ENCODE measurements around the gene TSC22D2. TPM values are rescaled to one million over a fixed set of nuclear protein-coding genes. Genes with fewer than 3 reads are reported as not detected.

TSC22D2 gene
- total RNA-seq, 1 experiment from 2014 or later, result 20.0 TPM

DNA sequence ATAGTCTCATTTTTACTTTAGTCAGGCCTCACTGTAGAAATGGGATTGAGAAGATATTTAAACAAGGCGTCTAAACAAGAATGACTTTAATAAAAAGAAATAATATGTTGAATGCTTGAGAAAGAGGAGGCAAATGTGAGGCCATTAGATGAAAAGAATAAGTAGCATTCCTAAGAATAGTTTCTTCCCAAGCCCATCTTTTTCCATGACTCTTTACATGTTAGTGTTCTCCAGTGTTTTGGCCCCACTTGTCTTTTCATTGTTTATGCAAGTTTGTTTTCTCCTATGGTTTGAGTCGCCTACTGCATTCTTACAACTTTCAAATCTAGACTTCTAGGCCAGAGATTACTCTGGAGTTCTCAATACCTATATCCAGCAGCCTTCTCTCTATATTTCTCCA lies 39.0 kb downstream of the TSC22D2 start (continued):
- no peak for TF ChIP-seq EZH2 (IDR thresholded peaks at IDR 0.05)
- TF ChIP-seq, protein P1, sequence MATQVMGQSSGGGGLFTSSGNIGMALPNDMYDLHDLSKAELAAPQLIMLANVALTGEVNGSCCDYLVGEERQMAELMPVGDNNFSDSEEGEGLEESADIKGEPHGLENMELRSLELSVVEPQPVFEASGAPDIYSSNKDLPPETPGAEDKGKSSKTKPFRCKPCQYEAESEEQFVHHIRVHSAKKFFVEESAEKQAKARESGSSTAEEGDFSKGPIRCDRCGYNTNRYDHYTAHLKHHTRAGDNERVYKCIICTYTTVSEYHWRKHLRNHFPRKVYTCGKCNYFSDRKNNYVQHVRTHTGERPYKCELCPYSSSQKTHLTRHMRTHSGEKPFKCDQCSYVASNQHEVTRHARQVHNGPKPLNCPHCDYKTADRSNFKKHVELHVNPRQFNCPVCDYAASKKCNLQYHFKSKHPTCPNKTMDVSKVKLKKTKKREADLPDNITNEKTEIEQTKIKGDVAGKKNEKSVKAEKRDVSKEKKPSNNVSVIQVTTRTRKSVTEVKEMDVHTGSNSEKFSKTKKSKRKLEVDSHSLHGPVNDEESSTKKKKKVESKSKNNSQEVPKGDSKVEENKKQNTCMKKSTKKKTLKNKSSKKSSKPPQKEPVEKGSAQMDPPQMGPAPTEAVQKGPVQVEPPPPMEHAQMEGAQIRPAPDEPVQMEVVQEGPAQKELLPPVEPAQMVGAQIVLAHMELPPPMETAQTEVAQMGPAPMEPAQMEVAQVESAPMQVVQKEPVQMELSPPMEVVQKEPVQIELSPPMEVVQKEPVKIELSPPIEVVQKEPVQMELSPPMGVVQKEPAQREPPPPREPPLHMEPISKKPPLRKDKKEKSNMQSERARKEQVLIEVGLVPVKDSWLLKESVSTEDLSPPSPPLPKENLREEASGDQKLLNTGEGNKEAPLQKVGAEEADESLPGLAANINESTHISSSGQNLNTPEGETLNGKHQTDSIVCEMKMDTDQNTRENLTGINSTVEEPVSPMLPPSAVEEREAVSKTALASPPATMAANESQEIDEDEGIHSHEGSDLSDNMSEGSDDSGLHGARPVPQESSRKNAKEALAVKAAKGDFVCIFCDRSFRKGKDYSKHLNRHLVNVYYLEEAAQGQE (IDR thresholded peaks at IDR 0.05; ENCODE audit: low read depth), result no peak
- TF ChIP-seq POLR2A (IDR thresholded peaks at IDR 0.05; ENCODE audit: borderline replicate concordance, extremely low read depth, insufficient read depth, insufficient read length), result no peak
- TF ChIP-seq EZH2phosphoT487 (IDR thresholded peaks at IDR 0.05; ENCODE audit: borderline replicate concordance), result no peak
- TF ChIP-seq FOSL1 (IDR thresholded peaks at IDR 0.05; ENCODE audit: low read depth), result no peak
- no peak for TF ChIP-seq CBX3 (IDR thresholded peaks at IDR 0.05; ENCODE audit: low read depth)

DNA sequence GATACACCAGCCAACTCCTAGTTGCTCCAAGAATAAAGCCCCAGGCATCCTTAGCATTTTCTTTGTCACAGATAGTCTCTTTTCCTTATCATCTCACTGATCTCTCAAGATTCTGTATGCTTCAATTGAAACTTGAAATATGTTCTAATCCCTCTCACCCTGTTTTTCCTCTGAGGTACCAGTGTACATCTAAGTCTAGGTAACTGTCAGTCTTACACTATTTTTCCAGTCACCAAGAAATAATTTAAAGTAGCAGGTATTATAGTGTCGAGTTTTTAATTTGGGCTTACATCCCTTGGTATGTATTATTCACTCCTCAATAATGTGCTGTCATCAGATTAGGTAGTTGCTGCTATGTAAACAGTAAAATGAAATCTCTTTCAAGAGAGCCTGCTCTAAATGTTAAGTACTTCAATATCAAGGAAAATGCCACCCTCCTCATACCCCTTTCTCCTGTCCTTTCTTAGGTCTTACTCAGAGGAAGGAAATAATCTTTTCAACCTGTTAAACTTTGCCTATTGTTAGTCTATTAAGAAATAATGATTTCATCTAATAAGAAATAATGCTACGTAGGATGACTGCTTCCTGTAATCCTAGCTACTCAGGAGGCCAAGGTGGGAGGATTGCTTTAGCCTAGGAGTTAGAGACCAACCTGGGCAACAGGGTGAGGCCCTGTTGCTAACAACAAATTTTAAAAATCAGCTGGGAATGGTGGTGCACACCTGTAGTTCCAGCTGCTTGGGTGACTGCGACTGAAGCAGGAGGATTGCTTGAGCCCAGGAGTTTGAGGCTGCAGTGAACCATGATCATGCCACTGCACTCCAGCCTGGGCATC lies 39.8 kb downstream of the TSC22D2 start:
- Histone ChIP-seq H2AFZ (ENCODE audit: low read depth, low read length, poor library complexity, severe bottlenecking) (no peak overlapping the region), H3K27me3 (ENCODE audit: insufficient read depth, low read length) (no peaks in the 10 kb centered on the region), H3K4me1 (ENCODE audit: control insufficient read depth in 1 of 2, insufficient read depth in 2 of 2, low read length in 2 of 2) (peaks cover 7 to 24% of the 10 kb centered on the region in 2 experiments), H3K27ac (ENCODE audit: low read depth, low read length) (no peak overlapping the region), H4K20me1 (ENCODE audit: insufficient read depth) (peaks cover 12% of the 10 kb centered on the region; the same call in 1 of the 2 replicates), H3K9me3 (ENCODE audit: control insufficient read depth in 1 of 2, insufficient read depth in 1 of 2, low read depth in 1 of 2, low read length in 2 of 2) (no peaks in the 10 kb centered on the region), H3K4me3 (replicated peaks in 1 of 2; ENCODE audit: low read depth in 1 of 2, low read length in 2 of 2) (no peak overlapping the region), H3K9me2 (ENCODE audit: insufficient read depth) (no peaks in the 10 kb centered on the region), H3K36me3 (ENCODE audit: control insufficient read depth in 1 of 2, insufficient read depth in 2 of 2, low read length in 2 of 2) (no peaks in the 10 kb centered on the region), H3K4me2 (ENCODE audit: low read length) (peak overlapping the region; percentile 11), H3K9ac (ENCODE audit: low read length) (no peak overlapping the region), H3K79me2 (ENCODE audit: insufficient read depth, low read length) (peaks cover 96% of the 10 kb centered on the region)
- POLR2A ChIA-PET, result no interaction called here
- CTCF ChIA-PET, result no interaction called here
- RAD21 ChIA-PET (ENCODE audit: low non-redundant PET in 1 of 2, low total read pairs in 2 of 2, uncharacterized antibody in 2 of 2, unreplicated experiment in 2 of 2), result no interaction called here
- intact Hi-C loops (cut with micrococcal nuclease), result no loop called here
- no peak for ATAC-seq
- no peak for DNase-seq (ENCODE audit: low read depth, low spot score)
- BruUV-seq (replicated peaks), result no TSS peak
- TF ChIP-seq ELF1 (IDR thresholded peaks at IDR 0.05; ENCODE audit: borderline replicate concordance, low read depth) (no peak), FOSL1 (IDR thresholded peaks at IDR 0.05; ENCODE audit: low read depth) (no peak), JUND (IDR thresholded peaks at IDR 0.05) (no peak), RAD21 (IDR thresholded peaks at IDR 0.05; ENCODE audit: low read depth) (no peak), ZNF274 (IDR thresholded peaks at IDR 0.05; ENCODE audit: low read depth, low read length) (no peak), TCF7L2 (IDR thresholded peaks at IDR 0.05; ENCODE audit: borderline replicate concordance, extremely low read depth, insufficient read depth, insufficient read length) (no peak), CEBPB (IDR thresholded peaks at IDR 0.05; ENCODE audit: low read depth) (no peak), CBX3 (IDR thresholded peaks at IDR 0.05; ENCODE audit: low read depth) (no peak)
- TF ChIP-seq, protein P2, sequence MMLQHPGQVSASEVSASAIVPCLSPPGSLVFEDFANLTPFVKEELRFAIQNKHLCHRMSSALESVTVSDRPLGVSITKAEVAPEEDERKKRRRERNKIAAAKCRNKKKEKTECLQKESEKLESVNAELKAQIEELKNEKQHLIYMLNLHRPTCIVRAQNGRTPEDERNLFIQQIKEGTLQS (IDR thresholded peaks at IDR 0.05), result no peak
- TF ChIP-seq, protein P1 (IDR thresholded peaks at IDR 0.05; ENCODE audit: low read depth), result no peak
- TF ChIP-seq, protein P3, sequence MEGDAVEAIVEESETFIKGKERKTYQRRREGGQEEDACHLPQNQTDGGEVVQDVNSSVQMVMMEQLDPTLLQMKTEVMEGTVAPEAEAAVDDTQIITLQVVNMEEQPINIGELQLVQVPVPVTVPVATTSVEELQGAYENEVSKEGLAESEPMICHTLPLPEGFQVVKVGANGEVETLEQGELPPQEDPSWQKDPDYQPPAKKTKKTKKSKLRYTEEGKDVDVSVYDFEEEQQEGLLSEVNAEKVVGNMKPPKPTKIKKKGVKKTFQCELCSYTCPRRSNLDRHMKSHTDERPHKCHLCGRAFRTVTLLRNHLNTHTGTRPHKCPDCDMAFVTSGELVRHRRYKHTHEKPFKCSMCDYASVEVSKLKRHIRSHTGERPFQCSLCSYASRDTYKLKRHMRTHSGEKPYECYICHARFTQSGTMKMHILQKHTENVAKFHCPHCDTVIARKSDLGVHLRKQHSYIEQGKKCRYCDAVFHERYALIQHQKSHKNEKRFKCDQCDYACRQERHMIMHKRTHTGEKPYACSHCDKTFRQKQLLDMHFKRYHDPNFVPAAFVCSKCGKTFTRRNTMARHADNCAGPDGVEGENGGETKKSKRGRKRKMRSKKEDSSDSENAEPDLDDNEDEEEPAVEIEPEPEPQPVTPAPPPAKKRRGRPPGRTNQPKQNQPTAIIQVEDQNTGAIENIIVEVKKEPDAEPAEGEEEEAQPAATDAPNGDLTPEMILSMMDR (IDR thresholded peaks at IDR 0.05 in 2 of 3, conservative IDR thresholded peaks at IDR 0.05 in 1 of 3; ENCODE audit: borderline replicate concordance in 1 of 3, insufficient read depth in 1 of 3, low read depth in 2 of 3, low read length in 2 of 3), result no peak

All from HCT116 (cell line).